IPS DF 19.7 (cell line): ENCODE data around the gene CCDC69.

Experiments
- DNase-seq: peaks from one replicate; pipeline ENCODE4 v3.0.0-alpha.2; 2013; ENCODE audit warnings: low read depth, low spot score

Gene CCDC69

DNA sequence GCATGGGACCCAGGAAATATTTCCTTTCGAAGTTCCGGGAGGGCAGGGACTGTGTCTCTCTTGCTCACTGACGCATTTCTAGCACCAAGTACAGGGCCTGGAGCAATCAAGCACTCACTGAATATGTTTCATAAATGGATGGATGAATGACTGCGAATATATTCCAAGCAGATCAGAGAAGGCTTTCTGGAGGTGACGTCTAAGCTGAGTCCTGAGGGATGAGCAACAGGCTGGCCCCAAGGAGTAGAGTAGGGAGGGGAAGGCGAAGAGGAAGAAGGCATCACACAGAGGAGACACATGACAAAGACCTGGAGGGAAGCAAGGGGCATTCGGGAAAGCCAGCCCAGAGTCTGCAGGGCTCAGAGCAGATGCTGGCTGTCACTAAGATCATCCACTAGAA is 80.2 kb downstream of the CCDC69 start:
- no peak for DNase-seq

DNA sequence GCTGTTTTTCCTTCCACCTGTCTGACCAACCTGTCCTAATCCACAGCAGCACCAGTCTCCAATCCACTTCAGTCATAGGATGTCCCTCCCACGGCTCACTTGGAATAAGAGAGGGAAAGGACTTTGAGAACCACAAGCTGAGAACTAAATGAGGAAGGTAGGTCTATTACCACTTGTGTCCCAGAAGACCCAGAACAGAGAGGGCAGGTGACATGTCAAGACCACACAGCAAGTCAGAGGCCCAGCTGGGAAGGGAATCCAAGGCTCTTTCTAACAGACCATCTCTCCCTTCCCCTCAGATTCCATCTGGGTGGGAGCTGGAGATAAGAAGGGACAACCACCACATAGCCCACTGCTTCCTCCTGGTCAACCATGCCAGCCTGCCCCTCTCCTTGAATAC is 81.0 kb downstream of the CCDC69 start:
- no peak for DNase-seq

DNA sequence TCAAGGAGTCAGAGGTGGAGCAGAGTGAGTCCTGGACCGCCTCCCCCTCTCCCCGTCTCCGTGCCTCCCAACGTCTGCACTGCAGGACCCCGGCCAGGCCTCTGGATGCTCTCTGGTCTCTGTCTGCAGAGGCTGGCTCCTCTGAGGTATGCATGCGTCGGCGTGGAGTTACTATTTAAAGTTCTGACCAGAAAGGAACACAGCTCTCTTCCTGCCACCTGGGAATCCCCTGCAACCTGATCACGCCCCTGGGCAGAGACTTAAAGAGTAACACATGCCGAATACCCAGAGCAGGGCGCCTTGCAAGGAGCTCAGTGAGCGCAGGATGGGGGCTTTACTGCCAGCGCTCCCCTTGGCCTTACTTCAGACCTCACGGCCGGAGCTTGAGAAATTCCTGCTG is 82.4 kb downstream of the CCDC69 start:
- DNase-seq = no peak

- DNase-seq = no peak
Observed at GRCh38 chr5:151140686-151141459, 83.0 kb downstream of the CCDC69 start.

GRCh38 chr5:151139646-151140045 is 84.2 kb downstream of the CCDC69 start:
- DNase-seq = no peak

DNA sequence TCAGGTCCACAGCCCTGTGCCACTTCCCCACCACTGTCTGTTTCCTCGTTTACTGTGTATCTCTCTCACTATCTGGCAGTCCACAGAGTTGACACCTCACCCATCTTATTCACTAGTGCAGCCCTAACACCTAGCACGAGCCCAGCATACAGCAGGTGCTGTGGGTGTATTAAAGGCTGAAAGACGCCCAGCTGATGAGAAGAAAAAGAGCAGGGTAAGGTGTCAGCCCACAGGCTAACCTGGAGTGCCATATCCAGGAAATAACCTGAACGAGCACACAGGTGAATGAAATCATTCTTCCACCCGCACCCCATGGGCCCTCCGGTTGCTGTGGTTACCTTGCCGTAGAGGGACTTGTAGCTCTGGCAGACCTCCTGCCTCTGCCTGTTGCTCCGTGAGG is 84.9 kb downstream of the CCDC69 start:
- no peak for DNase-seq

- DNase-seq = no peak
Observed at GRCh38 chr5:151138114-151138513, 85.8 kb downstream of the CCDC69 start.

DNA sequence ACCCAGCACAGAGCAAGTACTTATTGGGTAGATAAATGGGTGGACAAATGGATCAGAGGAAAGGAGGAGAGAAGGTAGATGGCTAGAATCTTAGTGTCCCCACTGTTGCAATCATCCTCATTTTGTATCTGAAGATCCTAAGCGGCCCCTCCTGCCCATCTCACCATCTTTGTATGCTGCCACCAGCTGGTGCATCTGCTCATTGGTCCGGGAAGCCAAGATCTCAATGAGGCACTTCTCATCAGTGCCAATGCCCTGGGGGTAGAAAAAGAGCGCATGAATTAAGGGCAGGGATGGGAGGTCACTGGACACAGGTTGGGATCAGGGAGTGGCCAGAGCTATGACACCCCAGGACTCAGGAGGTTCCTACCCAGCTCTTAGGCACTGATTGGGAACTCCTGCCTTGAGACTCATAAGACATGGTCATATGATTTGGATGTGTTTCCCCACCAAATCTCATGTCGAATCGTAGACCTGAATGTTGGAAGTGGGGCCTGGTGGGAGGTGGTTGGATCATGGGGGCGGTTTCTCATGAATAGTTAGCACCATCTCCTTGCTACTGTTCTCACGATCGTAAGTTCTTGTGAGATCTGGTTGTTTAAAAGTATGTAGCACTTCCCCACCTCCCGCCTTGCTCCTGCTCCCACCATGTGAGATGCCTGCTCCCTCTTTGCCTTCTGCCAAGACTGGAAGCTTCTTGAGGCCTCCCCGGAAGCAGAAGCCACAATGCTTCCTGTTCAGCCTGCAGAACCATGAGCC is 86.6 kb downstream of the CCDC69 start:
- no peak for DNase-seq

- no peak for DNase-seq
Observed at GRCh38 chr5:151134228-151134627, 89.7 kb downstream of the CCDC69 start.

DNA sequence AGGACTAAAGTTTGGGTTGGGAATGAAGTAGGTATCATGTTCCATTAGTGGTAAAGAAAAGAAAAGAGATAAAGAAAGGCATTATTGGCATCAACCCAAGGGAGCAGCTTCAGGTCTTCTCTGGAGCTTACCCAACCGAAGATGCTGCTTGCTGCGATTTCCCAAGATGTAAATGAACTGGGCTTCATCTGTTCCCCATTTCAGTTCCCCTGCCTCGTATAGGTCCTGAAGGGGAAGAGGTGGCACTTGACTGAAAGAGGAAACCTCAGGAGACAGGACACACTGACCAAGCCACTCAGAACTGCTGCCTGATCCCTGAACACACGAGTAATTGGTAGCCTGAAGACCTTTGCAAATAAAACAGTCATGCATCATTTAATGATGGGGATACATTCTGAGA is 90.9 kb downstream of the CCDC69 start:
- no peak for DNase-seq
